ENCODE measurements around the gene NALCN.

DNA sequence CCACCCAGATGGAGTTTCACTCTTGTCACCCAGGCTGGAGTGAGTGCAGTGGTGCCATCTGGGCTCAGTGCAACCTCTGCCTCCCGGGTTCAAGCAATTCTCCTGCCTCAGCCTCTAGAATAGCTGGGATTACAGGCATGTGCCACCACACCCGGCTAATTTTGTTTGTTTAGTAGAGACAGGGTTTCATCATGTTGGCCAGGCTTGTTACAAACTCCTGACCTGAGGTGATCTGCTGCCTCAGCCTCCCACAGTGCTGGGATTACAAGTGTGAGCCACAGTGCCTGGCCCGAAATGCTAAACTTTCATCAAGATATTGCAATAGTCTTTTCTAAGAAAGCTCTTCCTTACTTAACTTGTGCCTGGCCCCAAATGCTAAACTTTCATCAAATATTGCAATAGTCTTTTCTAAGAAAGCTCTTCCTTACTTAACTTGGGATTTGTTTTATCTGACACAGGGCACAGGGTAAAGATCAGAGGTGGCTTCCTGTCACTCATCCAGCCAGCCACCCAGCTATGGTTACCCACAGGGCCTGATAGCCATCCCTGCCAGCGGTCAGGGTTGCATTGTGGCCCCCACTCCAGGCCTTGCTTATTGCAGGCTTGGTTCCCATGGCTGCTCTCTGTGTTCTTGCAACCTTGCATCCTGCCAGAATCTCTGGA is 389.4 kb downstream of the NALCN start:
- TF ChIP-seq YY1 (IDR thresholded peaks at IDR 0.05; ENCODE audit: insufficient read depth, insufficient read length): no peak
- TF ChIP-seq ZNF274 (IDR thresholded peaks at IDR 0.05; ENCODE audit: low read depth, low read length): no peak
